ENCODE data around the gene SIPA1L3. TPM values are rescaled to one million over a fixed set of nuclear protein-coding genes. Genes with fewer than 3 reads are reported as not detected.
"Not testable (repeated sequence)": the region's sequence is repeated elsewhere in the genome, so short reads cannot be mapped to it uniquely, and the experiment has no call there.

The SIPA1L3 gene
- total and polyA plus RNA-seq, 12 donors: 2.2 to 24.1 (median 11.8) TPM

GRCh38 chr19:38024992-38025908 lies 118.2 kb downstream of the SIPA1L3 start:
- peaks cover 11 to 18% of the 10 kb centered on the region in 2 donors for H3K4me1 ChIP-seq (replicated peaks in 1 of 2)
- no peak overlapping the region for H3K4me3 ChIP-seq
- TF ChIP-seq, protein P1, sequence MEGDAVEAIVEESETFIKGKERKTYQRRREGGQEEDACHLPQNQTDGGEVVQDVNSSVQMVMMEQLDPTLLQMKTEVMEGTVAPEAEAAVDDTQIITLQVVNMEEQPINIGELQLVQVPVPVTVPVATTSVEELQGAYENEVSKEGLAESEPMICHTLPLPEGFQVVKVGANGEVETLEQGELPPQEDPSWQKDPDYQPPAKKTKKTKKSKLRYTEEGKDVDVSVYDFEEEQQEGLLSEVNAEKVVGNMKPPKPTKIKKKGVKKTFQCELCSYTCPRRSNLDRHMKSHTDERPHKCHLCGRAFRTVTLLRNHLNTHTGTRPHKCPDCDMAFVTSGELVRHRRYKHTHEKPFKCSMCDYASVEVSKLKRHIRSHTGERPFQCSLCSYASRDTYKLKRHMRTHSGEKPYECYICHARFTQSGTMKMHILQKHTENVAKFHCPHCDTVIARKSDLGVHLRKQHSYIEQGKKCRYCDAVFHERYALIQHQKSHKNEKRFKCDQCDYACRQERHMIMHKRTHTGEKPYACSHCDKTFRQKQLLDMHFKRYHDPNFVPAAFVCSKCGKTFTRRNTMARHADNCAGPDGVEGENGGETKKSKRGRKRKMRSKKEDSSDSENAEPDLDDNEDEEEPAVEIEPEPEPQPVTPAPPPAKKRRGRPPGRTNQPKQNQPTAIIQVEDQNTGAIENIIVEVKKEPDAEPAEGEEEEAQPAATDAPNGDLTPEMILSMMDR (IDR thresholded peaks at IDR 0.05): no peak
- no peak for TF ChIP-seq POLR2A (IDR thresholded peaks at IDR 0.05)
- no peak overlapping the region for H3K27ac ChIP-seq
- WGBS, 4 donors: 65 to 87% (median 74%) methylated on average over 18 to 22 of the region's 22 CpGs
- DNase-seq: no peak
- intact Hi-C loops (cut with DNase I): no loop called here
- no peaks in the 10 kb centered on the region for H3K9me3 ChIP-seq (replicated peaks in 1 of 3)
- H3K27me3 ChIP-seq: no peaks in the 10 kb centered on the region
- no peaks in the 10 kb centered on the region for H3K36me3 ChIP-seq (replicated peaks in 1 of 2)

- Histone ChIP-seq H3K36me3 (replicated peaks in 1 of 2) (no peaks in the 10 kb centered on the region), H3K27me3 (no peaks in the 10 kb centered on the region), H3K9me3 (replicated peaks in 1 of 3) (no peaks in the 10 kb centered on the region), H3K27ac (no peak overlapping the region), H3K4me1 (replicated peaks in 1 of 2) (peaks cover 11 to 18% of the 10 kb centered on the region in 2 donors), H3K4me3 (no peak overlapping the region)
- DNase-seq: no peak
- TF ChIP-seq, protein P1 (IDR thresholded peaks at IDR 0.05): no peak
- TF ChIP-seq POLR2A (IDR thresholded peaks at IDR 0.05): no peak
- 69 to 79% (median 75%) methylated on average over 2 of the region's 2 CpGs for WGBS, 4 donors
- intact Hi-C loops (cut with DNase I): no loop called here
Measured at GRCh38 chr19:38025909-38026307, 118.9 kb downstream of the SIPA1L3 start.

GRCh38 chr19:38028913-38029510 lies 122.0 kb downstream of the SIPA1L3 start:
- whole genome bisulfite sequencing, 4 donors: 74 to 84% (median 81%) methylated on average over 6 of the region's 6 CpGs
- no peak overlapping the region for H3K4me3 ChIP-seq
- no peaks in the 10 kb centered on the region for H3K9me3 ChIP-seq (replicated peaks in 1 of 3)
- DNase-seq: no peak
- intact Hi-C loops (cut with DNase I): no loop called here
- TF ChIP-seq, protein P1 (IDR thresholded peaks at IDR 0.05): no peak
- no peak for TF ChIP-seq POLR2A (IDR thresholded peaks at IDR 0.05)
- no peaks in the 10 kb centered on the region for H3K27me3 ChIP-seq
- H3K4me1 ChIP-seq (replicated peaks in 1 of 2): no peaks in the 10 kb centered on the region
- no peak overlapping the region for H3K27ac ChIP-seq
- no peaks in the 10 kb centered on the region for H3K36me3 ChIP-seq (replicated peaks in 1 of 2)

GRCh38 chr19:38030001-38030400 lies 123.0 kb downstream of the SIPA1L3 start:
- H3K4me1 ChIP-seq (replicated peaks in 1 of 2); H3K27ac ChIP-seq; H3K27me3 ChIP-seq; DNase-seq; H3K9me3 ChIP-seq (replicated peaks in 1 of 3); H3K36me3 ChIP-seq (replicated peaks in 1 of 2); intact Hi-C loops (cut with DNase I); H3K4me3 ChIP-seq: not testable (repeated sequence)
- WGBS, 4 donors: 93 to 97% (median 97%) methylated on average over 4 to 8 of the region's 8 CpGs

All from adrenal gland (tissue), 12 donors.